ENCODE results near the gene GRAMD1B. TPM values are rescaled to one million over a fixed set of nuclear protein-coding genes. Genes with fewer than 3 reads are reported as not detected.

Gene GRAMD1B
- polyA plus RNA-seq, 2 of the 4 experiments (the other 2 are of a cell fraction) = 55.5 to 108 TPM

DNA sequence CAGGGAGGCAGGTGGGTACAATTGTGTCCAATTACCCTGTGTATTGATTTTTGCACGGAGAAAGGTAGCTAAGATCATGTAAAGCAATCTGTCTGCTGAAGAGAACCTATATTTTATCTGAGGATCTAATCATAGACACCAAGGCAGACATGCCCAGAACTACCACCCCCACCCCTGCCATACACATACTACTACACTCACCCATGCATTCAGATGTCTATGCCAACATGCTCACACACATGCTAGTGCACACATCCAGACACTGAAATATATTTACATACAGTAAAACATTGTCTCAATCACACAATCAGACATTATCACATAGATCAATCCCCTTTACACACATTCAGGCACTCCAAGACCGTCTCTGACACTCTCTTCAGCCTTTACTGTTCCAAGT lies 222.5 kb downstream of the GRAMD1B start:
- TF ChIP-seq BHLHE40 (IDR thresholded peaks at IDR 0.05; ENCODE audit: low read depth, low read length) = no peak
- TF ChIP-seq, protein P1, sequence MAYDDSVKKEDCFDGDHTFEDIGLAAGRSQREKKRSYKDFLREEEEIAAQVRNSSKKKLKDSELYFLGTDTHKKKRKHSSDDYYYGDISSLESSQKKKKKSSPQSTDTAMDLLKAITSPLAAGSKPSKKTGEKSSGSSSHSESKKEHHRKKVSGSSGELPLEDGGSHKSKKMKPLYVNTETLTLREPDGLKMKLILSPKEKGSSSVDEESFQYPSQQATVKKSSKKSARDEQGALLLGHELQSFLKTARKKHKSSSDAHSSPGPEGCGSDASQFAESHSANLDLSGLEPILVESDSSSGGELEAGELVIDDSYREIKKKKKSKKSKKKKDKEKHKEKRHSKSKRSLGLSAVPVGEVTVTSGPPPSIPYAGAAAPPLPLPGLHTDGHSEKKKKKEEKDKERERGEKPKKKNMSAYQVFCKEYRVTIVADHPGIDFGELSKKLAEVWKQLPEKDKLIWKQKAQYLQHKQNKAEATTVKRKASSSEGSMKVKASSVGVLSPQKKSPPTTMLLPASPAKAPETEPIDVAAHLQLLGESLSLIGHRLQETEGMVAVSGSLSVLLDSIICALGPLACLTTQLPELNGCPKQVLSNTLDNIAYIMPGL (CRISPR knock-in tag; IDR thresholded peaks at IDR 0.05; ENCODE audit: borderline replicate concordance) = no peak
- no peak for TF ChIP-seq NR3C1 (IDR thresholded peaks at IDR 0.05)
- no peak for TF ChIP-seq REST (IDR thresholded peaks at IDR 0.05)
- no peak for TF ChIP-seq MYC (IDR thresholded peaks at IDR 0.05; ENCODE audit: borderline replicate concordance, low read length)
- TF ChIP-seq ZC3H11A (IDR thresholded peaks at IDR 0.05) = no peak
- TF ChIP-seq MAFK (IDR thresholded peaks at IDR 0.05; ENCODE audit: partially characterized antibody) = no peak
- TF ChIP-seq ZNF302 (CRISPR knock-in tag; IDR thresholded peaks at IDR 0.05) = no peak
- no peak for TF ChIP-seq KDM1A (IDR thresholded peaks at IDR 0.05; ENCODE audit: low read depth)
- TF ChIP-seq RCOR1 (IDR thresholded peaks at IDR 0.05; ENCODE audit: low read depth, low read length) = no peak
- TF ChIP-seq TP53 (CRISPR knock-in tag; IDR thresholded peaks at IDR 0.05) = no peak
- TF ChIP-seq CBX2 (IDR thresholded peaks at IDR 0.05; ENCODE audit: borderline replicate concordance, low read depth) = no peak
- no peak for TF ChIP-seq EHF (CRISPR knock-in tag; IDR thresholded peaks at IDR 0.05)
- no peak for TF ChIP-seq HOXB5 (CRISPR knock-in tag; IDR thresholded peaks at IDR 0.05)
- TF ChIP-seq FOXS1 (CRISPR knock-in tag; IDR thresholded peaks at IDR 0.05) = no peak
- no peak for TF ChIP-seq CHD2 (IDR thresholded peaks at IDR 0.05; ENCODE audit: low read length, partially characterized antibody)
- TF ChIP-seq RNF2 (IDR thresholded peaks at IDR 0.05; ENCODE audit: borderline replicate concordance, low read depth) = no peak
- TF ChIP-seq CBX8 (IDR thresholded peaks at IDR 0.05) = no peak
- TF ChIP-seq PHF8 (IDR thresholded peaks at IDR 0.05; ENCODE audit: borderline replicate concordance, low read depth) = no peak
- WGBS (ENCODE audit: missing lambda C conversion rate) = 0% methylated on average over 2 of the region's 2 CpGs
- CTCF ChIA-PET = interaction anchor here (0.6 to 7.6 kb wide), 6 partner anchors 8 to 419 kb away, joined by 3 to 52 read pairs (median 20); no protein-coding TSS in a partner anchor
- ATAC-seq (no peak), FAIRE-seq (no peak), DNase-seq (ENCODE audit: low read depth in 1 of 2, low spot score in 1 of 2) (no peak)
- Histone ChIP-seq H3K9me3 (no peaks in the 10 kb centered on the region), H3K27ac (no peak overlapping the region), H3K4me2 (no peak overlapping the region), H3K4me3 (no peak overlapping the region), H3K4me1 (peaks cover 3% of the 10 kb centered on the region; the same call in 1 of the 3 replicates)
- POLR2A ChIA-PET = no interaction called here

- Histone ChIP-seq H3K9me3 (no peaks in the 10 kb centered on the region), H3K4me3 (peak overlapping the region; percentile 73; the same call in 1 of the 3 replicates), H3K4me1 (peaks cover 3% of the 10 kb centered on the region; the same call in 1 of the 3 replicates), H3K27ac (no peak overlapping the region), H3K4me2 (peak overlapping the region; percentile 81)
- FAIRE-seq (no peak), DNase-seq (ENCODE audit: low read depth in 1 of 2, low spot score in 1 of 2) (no peak), ATAC-seq (no peak)
- CTCF ChIA-PET = interaction anchor here (0.6 to 7.6 kb wide), 10 partner anchors 9 to 418 kb away, joined by 3 to 52 read pairs (median 6); no protein-coding TSS in a partner anchor
- POLR2A ChIA-PET = interaction anchor here (0.6 kb wide), 1 partner anchor 14 kb away, joined by 3 read pairs; no protein-coding TSS in a partner anchor
- WGBS (ENCODE audit: missing lambda C conversion rate) = 33% methylated on average over 5 of the region's 10 CpGs
- TF ChIP-seq CBX2 (IDR thresholded peaks at IDR 0.05; ENCODE audit: borderline replicate concordance, low read depth) (no peak), POLR2A (IDR thresholded peaks at IDR 0.05; ENCODE audit: low read length) (no peak), RARB (CRISPR knock-in tag; IDR thresholded peaks at IDR 0.05) (no peak), BHLHE40 (IDR thresholded peaks at IDR 0.05; ENCODE audit: low read depth, low read length) (no peak), RFX5 (IDR thresholded peaks at IDR 0.05) (no peak), MAX (IDR thresholded peaks at IDR 0.05) (no peak), FOSB (CRISPR knock-in tag; IDR thresholded peaks at IDR 0.05) (no peak)
- TF ChIP-seq, protein P2, sequence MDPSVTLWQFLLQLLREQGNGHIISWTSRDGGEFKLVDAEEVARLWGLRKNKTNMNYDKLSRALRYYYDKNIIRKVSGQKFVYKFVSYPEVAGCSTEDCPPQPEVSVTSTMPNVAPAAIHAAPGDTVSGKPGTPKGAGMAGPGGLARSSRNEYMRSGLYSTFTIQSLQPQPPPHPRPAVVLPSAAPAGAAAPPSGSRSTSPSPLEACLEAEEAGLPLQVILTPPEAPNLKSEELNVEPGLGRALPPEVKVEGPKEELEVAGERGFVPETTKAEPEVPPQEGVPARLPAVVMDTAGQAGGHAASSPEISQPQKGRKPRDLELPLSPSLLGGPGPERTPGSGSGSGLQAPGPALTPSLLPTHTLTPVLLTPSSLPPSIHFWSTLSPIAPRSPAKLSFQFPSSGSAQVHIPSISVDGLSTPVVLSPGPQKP (IDR thresholded peaks at IDR 0.05; ENCODE audit: low read depth, low read length) = no peak
- TF ChIP-seq, protein P1 (CRISPR knock-in tag; IDR thresholded peaks at IDR 0.05; ENCODE audit: borderline replicate concordance) = no peak
Measured at GRCh38 chr11:123653483-123653826, 223.4 kb downstream of the GRAMD1B start.
